NK-92 treated with Interleukin-12 subunit alpha and Interleukin-12 subunit beta, amount 100 ng/mL, for 24 hours (cell line): ENCODE measurements around the gene THUMPD3.

Source experiments
- DNase-seq: peaks from one replicate; lab custom pipeline; 2025; lab: John Stamatoyannopoulos, UW

THUMPD3 gene

GRCh38 chr3:9420850-9421549 lies 58.1 kb downstream of the THUMPD3 start:
- no peak for DNase-seq

- DNase-seq, result no peak
Observed at GRCh38 chr3:9422712-9423424, 60.0 kb downstream of the THUMPD3 start.

- no peak for DNase-seq
Observed at GRCh38 chr3:9428411-9428810, 65.6 kb downstream of the THUMPD3 start.

- no peak for DNase-seq
Observed at GRCh38 chr3:9430733-9431132, 67.9 kb downstream of the THUMPD3 start.

- no peak for DNase-seq
Observed at GRCh38 chr3:9433627-9434521, 71.0 kb downstream of the THUMPD3 start.

GRCh38 chr3:9435316-9435715 lies 72.5 kb downstream of the THUMPD3 start:
- no peak for DNase-seq
